ENCODE data around the gene KLHL29.

Gene KLHL29

GRCh38 chr2:23453432-23453831, 68.5 kb downstream of the KLHL29 start:
- Histone ChIP-seq H3K9me2 (replicated peaks; ENCODE audit: low read depth, low read length) (no peaks in the 10 kb centered on the region), H3K9ac (ENCODE audit: low read depth, low read length, poor library complexity, severe bottlenecking) (no peak overlapping the region), H3K79me2 (ENCODE audit: insufficient read depth, low read length) (no peaks in the 10 kb centered on the region), H3F3A (ENCODE audit: low read depth) (no peaks in the 10 kb centered on the region), H3K4me3 (ENCODE audit: low read length, poor library complexity, severe bottlenecking) (peak overlapping the region; percentile 47), H3K27me3 (ENCODE audit: insufficient read depth, low read length, poor library complexity, severe bottlenecking) (peaks cover 29% of the 10 kb centered on the region), H3K9me3 (ENCODE audit: insufficient read depth, low read depth, low read length) (no peaks in the 10 kb centered on the region), H3K4me2 (ENCODE audit: low read depth, low read length, poor library complexity, severe bottlenecking) (peak overlapping the region; percentile 60), H4K20me1 (ENCODE audit: insufficient read depth, low read length, poor library complexity, severe bottlenecking) (peaks cover 27% of the 10 kb centered on the region), H2AFZ (ENCODE audit: low read length) (no peak overlapping the region), H3K36me3 (ENCODE audit: insufficient read depth, low read length) (no peaks in the 10 kb centered on the region), H3K4me1 (ENCODE audit: insufficient read depth, low read length, poor library complexity, severe bottlenecking) (peaks cover 19% of the 10 kb centered on the region)
- TF ChIP-seq, protein P1, sequence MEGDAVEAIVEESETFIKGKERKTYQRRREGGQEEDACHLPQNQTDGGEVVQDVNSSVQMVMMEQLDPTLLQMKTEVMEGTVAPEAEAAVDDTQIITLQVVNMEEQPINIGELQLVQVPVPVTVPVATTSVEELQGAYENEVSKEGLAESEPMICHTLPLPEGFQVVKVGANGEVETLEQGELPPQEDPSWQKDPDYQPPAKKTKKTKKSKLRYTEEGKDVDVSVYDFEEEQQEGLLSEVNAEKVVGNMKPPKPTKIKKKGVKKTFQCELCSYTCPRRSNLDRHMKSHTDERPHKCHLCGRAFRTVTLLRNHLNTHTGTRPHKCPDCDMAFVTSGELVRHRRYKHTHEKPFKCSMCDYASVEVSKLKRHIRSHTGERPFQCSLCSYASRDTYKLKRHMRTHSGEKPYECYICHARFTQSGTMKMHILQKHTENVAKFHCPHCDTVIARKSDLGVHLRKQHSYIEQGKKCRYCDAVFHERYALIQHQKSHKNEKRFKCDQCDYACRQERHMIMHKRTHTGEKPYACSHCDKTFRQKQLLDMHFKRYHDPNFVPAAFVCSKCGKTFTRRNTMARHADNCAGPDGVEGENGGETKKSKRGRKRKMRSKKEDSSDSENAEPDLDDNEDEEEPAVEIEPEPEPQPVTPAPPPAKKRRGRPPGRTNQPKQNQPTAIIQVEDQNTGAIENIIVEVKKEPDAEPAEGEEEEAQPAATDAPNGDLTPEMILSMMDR (conservative IDR thresholded peaks at IDR 0.05; ENCODE audit: low read length), result no peak

- H3K4me2 ChIP-seq (ENCODE audit: low read depth, low read length, poor library complexity, severe bottlenecking), result peak overlapping the region; percentile 60
- H3K36me3 ChIP-seq (ENCODE audit: insufficient read depth, low read length), result no peaks in the 10 kb centered on the region
- no peak overlapping the region for H2AFZ ChIP-seq (ENCODE audit: low read length)
- H3K27me3 ChIP-seq (ENCODE audit: insufficient read depth, low read length, poor library complexity, severe bottlenecking), result peaks cover 28% of the 10 kb centered on the region
- H3F3A ChIP-seq (ENCODE audit: low read depth), result no peaks in the 10 kb centered on the region
- H3K9me2 ChIP-seq (replicated peaks; ENCODE audit: low read depth, low read length), result no peaks in the 10 kb centered on the region
- H3K79me2 ChIP-seq (ENCODE audit: insufficient read depth, low read length), result no peaks in the 10 kb centered on the region
- H3K4me3 ChIP-seq (ENCODE audit: low read length, poor library complexity, severe bottlenecking), result no peak overlapping the region
- TF ChIP-seq, protein P1 (conservative IDR thresholded peaks at IDR 0.05; ENCODE audit: low read length), result no peak
- TF ChIP-seq EZH2phosphoT487 (IDR thresholded peaks at IDR 0.05; ENCODE audit: borderline replicate concordance), result no peak
- H3K4me1 ChIP-seq (ENCODE audit: insufficient read depth, low read length, poor library complexity, severe bottlenecking), result peaks cover 19% of the 10 kb centered on the region
- H4K20me1 ChIP-seq (ENCODE audit: insufficient read depth, low read length, poor library complexity, severe bottlenecking), result peaks cover 27% of the 10 kb centered on the region
- H3K9ac ChIP-seq (ENCODE audit: low read depth, low read length, poor library complexity, severe bottlenecking), result no peak overlapping the region
- H3K9me3 ChIP-seq (ENCODE audit: insufficient read depth, low read depth, low read length), result no peaks in the 10 kb centered on the region
These were observed 69.0 kb downstream of the KLHL29 start for GRCh38 chr2:23453836-23454460.

DNA sequence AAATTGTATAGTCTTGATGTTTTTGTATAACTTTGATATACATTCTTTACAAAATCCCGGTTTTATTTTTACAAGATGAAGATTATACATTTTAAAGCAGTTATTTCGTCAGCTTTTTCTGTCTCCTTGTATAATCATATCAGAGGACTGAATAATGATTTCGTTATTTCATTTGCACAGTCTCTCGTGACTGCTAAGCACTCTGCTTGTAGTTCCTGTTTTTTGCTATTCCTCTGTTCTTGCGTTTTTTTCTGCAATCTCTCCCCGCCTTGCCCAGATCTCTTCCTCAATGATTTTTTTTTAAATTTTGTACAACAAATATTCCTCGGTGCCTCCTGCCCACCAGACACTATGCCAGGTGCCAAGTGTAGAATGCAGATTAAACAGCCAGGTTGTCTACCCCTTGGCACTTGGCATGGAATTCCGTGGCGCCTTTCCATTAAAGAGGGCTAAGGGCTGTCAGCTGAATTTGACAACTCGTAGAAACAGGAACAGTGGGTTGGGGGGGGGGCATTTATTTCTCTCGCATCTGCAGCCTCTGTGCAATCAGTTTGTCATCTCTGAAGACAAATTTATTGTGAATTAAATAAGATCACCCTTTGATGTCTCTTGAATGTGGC, 69.6 kb downstream of the KLHL29 start:
- Histone ChIP-seq H3K4me3 (ENCODE audit: low read length, poor library complexity, severe bottlenecking) (no peak overlapping the region), H2AFZ (ENCODE audit: low read length) (no peak overlapping the region), H3K4me2 (ENCODE audit: low read depth, low read length, poor library complexity, severe bottlenecking) (no peak overlapping the region)

More for the DNA sequence above, 69.6 kb downstream of the KLHL29 start:
- Histone ChIP-seq H3K79me2 (ENCODE audit: insufficient read depth, low read length) (no peaks in the 10 kb centered on the region), H3K9ac (ENCODE audit: low read depth, low read length, poor library complexity, severe bottlenecking) (no peak overlapping the region), H4K20me1 (ENCODE audit: insufficient read depth, low read length, poor library complexity, severe bottlenecking) (peaks cover 27% of the 10 kb centered on the region), H3K9me2 (replicated peaks; ENCODE audit: low read depth, low read length) (no peaks in the 10 kb centered on the region), H3K4me1 (ENCODE audit: insufficient read depth, low read length, poor library complexity, severe bottlenecking) (peaks cover 19% of the 10 kb centered on the region), H3K9me3 (ENCODE audit: insufficient read depth, low read depth, low read length) (no peaks in the 10 kb centered on the region), H3K36me3 (ENCODE audit: insufficient read depth, low read length) (no peaks in the 10 kb centered on the region), H3F3A (ENCODE audit: low read depth) (no peaks in the 10 kb centered on the region), H3K27me3 (ENCODE audit: insufficient read depth, low read length, poor library complexity, severe bottlenecking) (peaks cover 24% of the 10 kb centered on the region)
- no peak for TF ChIP-seq EZH2phosphoT487 (IDR thresholded peaks at IDR 0.05; ENCODE audit: borderline replicate concordance)
- TF ChIP-seq, protein P1 (conservative IDR thresholded peaks at IDR 0.05; ENCODE audit: low read length), result no peak

All from Loucy (cell line).